HUES64 (cell line): ENCODE data around the gene RAE1.

Source experiments
- H3K27ac ChIP-seq: 2 replicates; pipeline ENCODE4 v1.7.0; 2013; ENCODE audit warnings: low read depth, low read length, inconsistent platforms
- H3K27me3 ChIP-seq: 2 replicates; pipeline ENCODE4 v1.6.1; 2013; ENCODE audit warnings: mild to moderate bottlenecking, low read length; ENCODE audit not compliant: insufficient read depth
- H3K36me3 ChIP-seq: 2 replicates; pipeline ENCODE4 v1.6.1; 2013; ENCODE audit warnings: mild to moderate bottlenecking, low read length; ENCODE audit not compliant: insufficient read depth
- H3K4me1 ChIP-seq: 2 replicates; pipeline ENCODE4 v1.6.1; 2013; ENCODE audit warnings: mild to moderate bottlenecking, low read length, moderate library complexity; ENCODE audit not compliant: insufficient read depth
- H3K4me3 ChIP-seq: 2 replicates; pipeline ENCODE4 v1.5.1; 2013; ENCODE audit warnings: mild to moderate bottlenecking, low read length, moderate library complexity
- H3K9ac ChIP-seq: 2 replicates; pipeline ENCODE4 v1.6.1; 2013; ENCODE audit warnings: mild to moderate bottlenecking, low read depth, low read length
- H3K9me3 ChIP-seq: 2 replicates; pipeline ENCODE4 v1.6.1; 2013; ENCODE audit warnings: low read depth, low read length; ENCODE audit not compliant: insufficient read depth
- WGBS: fragments of 150-250, 120-280 bp; methylation state at CpG from one replicate; pipeline ENCODE4 v1.1.7; 2013; ENCODE audit warnings: missing lambda C conversion rate; 5-methylcytosine and 5-hydroxymethylcytosine counted together

The RAE1 gene

DNA sequence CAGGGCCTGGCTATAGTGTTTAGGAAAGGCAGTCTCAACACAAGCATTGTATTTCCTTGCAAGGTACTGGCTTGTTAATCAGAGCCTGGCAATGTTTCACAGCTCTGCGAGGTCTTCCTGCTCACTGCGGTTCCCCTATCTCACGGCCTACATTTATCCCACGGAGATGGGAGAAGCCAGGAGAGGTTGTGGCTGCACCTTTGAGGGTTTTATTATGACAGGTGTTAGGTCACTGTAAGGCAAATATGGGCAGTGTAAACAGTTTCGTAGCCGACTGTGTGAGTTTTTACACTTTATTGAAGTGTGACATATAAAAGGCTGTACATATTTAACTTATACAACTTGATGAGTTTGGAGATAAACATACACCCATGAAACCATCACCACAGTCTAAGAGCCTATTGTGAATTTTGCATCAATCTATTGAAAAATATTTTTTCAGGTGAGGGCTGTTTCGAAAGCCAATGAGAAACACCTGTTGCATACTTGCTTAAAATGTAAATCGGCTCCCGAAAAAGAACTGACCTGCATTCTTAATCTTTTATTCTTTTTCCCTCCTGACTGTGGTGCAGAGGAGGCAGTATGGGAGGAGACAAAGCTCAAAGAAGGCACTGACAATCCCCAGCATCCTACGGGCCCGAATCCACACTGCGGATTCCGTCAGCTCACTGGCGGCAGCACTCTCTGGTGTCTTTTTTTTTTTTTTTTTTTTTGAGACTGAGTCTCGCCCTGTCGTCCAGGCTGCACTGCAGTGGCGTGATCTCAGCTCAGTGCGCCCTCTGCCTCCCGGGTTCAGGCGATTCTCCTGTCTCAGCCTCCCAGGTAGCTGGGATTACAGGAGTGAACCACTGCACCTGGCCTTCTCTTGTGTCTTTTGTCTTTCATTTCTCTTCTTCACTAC, 32.6 kb downstream of the RAE1 start:
- 91% methylated on average over 20 of the region's 20 CpGs for WGBS
- H3K4me1 ChIP-seq: no peaks in the 10 kb centered on the region

DNA sequence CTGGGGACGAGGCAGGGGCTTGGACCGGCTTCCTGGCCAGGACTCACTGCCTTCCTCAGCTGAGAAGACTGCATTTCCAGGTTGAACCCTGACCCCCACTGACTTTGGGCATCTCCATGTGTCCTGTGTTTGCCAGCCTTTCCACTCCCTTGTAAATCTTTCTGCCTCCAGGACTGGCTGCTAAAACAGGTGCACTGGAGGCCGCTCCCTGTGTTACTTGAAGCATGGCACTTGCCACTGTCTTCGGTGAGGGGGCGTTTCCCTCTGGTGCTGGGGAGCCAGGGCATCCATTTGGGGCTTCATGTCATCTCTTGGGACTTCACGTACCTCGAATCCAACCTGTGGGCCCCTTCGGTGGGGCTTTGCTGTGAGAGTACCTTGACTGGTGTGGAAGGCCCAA, 33.4 kb downstream of the RAE1 start:
- H3K4me3 ChIP-seq: no peak overlapping the region
- H3K36me3 ChIP-seq: peaks cover 4% of the 10 kb centered on the region; the same call in 1 of the 2 replicates
- no peaks in the 10 kb centered on the region for H3K27me3 ChIP-seq
- peaks cover under 1% of the 10 kb centered on the region; the same call in 1 of the 2 replicates for H3K4me1 ChIP-seq
- no peak overlapping the region for H3K27ac ChIP-seq
- no peak overlapping the region for H3K9ac ChIP-seq
- WGBS: 91% methylated on average over 8 of the region's 8 CpGs
- no peaks in the 10 kb centered on the region for H3K9me3 ChIP-seq

More for the DNA sequence above, 32.6 kb downstream of the RAE1 start:
- Histone ChIP-seq H3K9me3 (no peaks in the 10 kb centered on the region), H3K27me3 (no peaks in the 10 kb centered on the region), H3K9ac (no peak overlapping the region), H3K36me3 (peaks cover 11% of the 10 kb centered on the region), H3K27ac (no peak overlapping the region), H3K4me3 (no peak overlapping the region)

DNA sequence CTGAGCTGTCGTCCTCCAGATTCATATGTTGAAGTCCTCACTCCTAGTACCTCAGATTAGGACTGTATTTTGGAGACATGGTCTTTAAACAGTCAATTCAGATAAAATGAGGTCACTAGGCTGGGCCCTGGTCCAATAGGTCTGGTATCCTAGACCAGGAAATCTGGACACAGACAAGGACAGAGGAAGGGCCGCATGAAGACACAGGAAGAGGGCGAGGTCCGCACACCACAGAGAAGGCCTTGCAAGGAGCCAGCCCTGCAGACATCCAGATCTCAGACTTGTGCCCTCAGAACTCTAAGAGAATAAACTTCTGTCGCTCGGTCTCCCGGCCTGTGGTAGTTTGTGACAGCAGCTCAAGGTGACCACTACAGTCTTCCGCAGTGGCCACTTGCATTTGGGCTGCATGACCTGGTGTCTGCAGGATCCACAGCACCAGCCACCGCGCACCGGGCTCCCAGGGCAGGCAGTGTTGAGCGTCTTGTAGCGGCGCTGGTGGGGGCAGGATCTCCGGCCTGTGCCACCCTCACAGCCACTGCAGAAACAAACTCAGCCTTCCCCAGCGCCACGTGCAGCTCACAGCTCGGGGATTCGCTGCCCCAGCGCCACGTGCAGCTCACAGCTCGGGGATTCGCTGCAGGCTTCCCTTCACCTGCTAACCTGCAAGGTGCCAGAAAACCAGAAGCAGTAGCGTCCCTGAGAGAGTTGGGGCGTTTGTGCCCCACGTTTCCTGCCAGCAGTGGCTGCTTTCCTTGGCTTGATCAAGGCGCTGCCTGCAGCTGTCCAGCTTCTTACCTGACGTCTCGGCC, 34.1 kb downstream of the RAE1 start:
- Histone ChIP-seq H3K27me3 (peaks cover 7% of the 10 kb centered on the region), H3K9me3 (no peaks in the 10 kb centered on the region), H3K36me3 (no peaks in the 10 kb centered on the region), H3K4me3 (no peak overlapping the region), H3K27ac (no peak overlapping the region), H3K9ac (no peak overlapping the region), H3K4me1 (peaks cover 7% of the 10 kb centered on the region; the same call in 1 of the 2 replicates)
- 95% methylated on average over 29 of the region's 29 CpGs for WGBS

- Histone ChIP-seq H3K9me3 (no peaks in the 10 kb centered on the region), H3K9ac (no peak overlapping the region), H3K27me3 (peaks cover 12% of the 10 kb centered on the region), H3K27ac (no peak overlapping the region), H3K36me3 (no peaks in the 10 kb centered on the region), H3K4me1 (peaks cover 12% of the 10 kb centered on the region; the same call in 1 of the 2 replicates), H3K4me3 (no peak overlapping the region)
- 90% methylated on average over 6 of the region's 6 CpGs for WGBS
Observed at GRCh38 chr20:57385940-57386339, 34.9 kb downstream of the RAE1 start.

DNA sequence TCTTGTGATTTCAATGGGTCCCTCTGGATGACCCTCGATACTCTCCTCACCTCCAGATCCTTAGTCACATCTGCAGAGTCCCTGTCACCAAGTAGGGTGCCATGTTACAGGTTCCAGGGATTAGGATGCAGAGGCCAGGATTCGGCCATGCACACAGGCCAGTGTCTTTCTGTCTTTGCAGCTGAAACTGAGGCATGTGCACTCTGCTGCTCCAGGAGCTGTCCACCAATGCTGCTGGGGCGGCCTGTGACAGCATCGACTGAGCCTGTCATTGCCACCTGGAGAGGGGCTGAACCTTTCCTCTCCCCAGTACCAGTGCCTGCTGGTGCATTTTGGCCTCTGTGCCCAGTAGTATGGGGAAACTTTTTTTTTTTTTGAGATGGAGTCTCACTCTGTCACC, 35.7 kb downstream of the RAE1 start:
- Histone ChIP-seq H3K27ac (no peak overlapping the region), H3K4me3 (no peak overlapping the region)
- 95% methylated on average over 4 of the region's 4 CpGs for WGBS

GRCh38 chr20:57387463-57387862, 36.4 kb downstream of the RAE1 start:
- WGBS: 94% methylated on average over 8 of the region's 8 CpGs
- no peaks in the 10 kb centered on the region for H3K36me3 ChIP-seq
- no peak overlapping the region for H3K9ac ChIP-seq
- H3K4me3 ChIP-seq: no peak overlapping the region
- H3K27me3 ChIP-seq: peaks cover 12% of the 10 kb centered on the region
- peaks cover 17% of the 10 kb centered on the region; the same call in 1 of the 2 replicates for H3K4me1 ChIP-seq
- H3K9me3 ChIP-seq: no peaks in the 10 kb centered on the region
- H3K27ac ChIP-seq: no peak overlapping the region

More for the DNA sequence above, 35.7 kb downstream of the RAE1 start:
- H3K9me3 ChIP-seq: no peaks in the 10 kb centered on the region
- H3K36me3 ChIP-seq: no peaks in the 10 kb centered on the region
- peaks cover 12% of the 10 kb centered on the region; the same call in 1 of the 2 replicates for H3K4me1 ChIP-seq
- H3K9ac ChIP-seq: no peak overlapping the region
- H3K27me3 ChIP-seq: peaks cover 12% of the 10 kb centered on the region

- Histone ChIP-seq H3K4me3 (no peak overlapping the region), H3K9ac (no peak overlapping the region), H3K36me3 (peaks cover under 1% of the 10 kb centered on the region), H3K27me3 (peaks cover 12% of the 10 kb centered on the region), H3K27ac (no peak overlapping the region), H3K4me1 (peaks cover 20% of the 10 kb centered on the region; the same call in 1 of the 2 replicates), H3K9me3 (no peaks in the 10 kb centered on the region)
- 91% methylated on average over 7 of the region's 7 CpGs for WGBS
Observed at GRCh38 chr20:57387945-57388371, 36.9 kb downstream of the RAE1 start.

DNA sequence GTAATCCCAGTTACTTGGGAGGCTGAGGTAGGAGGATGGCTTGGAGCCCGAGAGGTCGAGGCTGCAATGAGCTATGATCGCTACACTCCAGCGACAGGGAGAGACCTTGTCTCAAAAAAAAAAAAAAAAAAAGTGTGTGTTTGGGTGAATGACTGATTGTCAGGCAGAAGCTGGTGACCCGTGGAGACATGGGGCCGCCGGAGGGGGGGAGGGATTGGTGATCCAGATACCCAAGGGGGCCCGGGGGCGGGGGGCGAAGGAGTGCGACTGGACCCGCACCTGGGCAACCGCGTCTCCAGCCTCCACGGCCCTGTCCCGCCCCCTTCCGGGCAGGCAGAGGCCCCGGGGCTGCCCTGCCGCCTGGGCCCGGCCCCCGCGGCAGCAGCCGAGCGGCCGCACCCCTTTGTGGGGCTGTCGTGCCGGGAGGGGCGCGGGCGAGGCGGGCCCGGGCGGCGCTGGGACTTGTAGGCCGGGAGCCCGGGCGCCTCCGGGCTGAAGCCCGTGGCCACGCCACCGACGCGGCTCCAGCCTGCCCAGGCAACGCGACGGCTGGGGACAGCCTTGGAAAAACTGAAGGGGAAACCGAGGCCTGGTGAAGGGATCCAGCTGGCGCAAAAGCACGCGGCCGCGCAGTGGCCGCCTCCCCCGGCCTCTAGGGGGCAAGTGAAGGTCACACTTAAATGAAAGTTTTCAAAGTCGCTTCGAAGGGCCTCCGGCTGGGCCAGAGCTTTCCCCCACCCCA, 38.1 kb downstream of the RAE1 start:
- peak overlapping the region; percentile 43 for H3K4me3 ChIP-seq
- peaks cover 12% of the 10 kb centered on the region for H3K27me3 ChIP-seq
- H3K36me3 ChIP-seq: peaks cover 12% of the 10 kb centered on the region
- 6% methylated on average over 57 of the region's 57 CpGs for WGBS
- peak overlapping the region; percentile 39 for H3K9ac ChIP-seq
- H3K9me3 ChIP-seq: no peaks in the 10 kb centered on the region
- no peak overlapping the region; the same call in 1 of the 2 replicates for H3K27ac ChIP-seq
- peaks cover 23% of the 10 kb centered on the region; the same call in 1 of the 2 replicates for H3K4me1 ChIP-seq

- no peak overlapping the region; the same call in 1 of the 2 replicates for H3K27ac ChIP-seq
- WGBS: 13% methylated on average over 52 of the region's 52 CpGs
- H3K9ac ChIP-seq: peak overlapping the region; percentile 39
- H3K36me3 ChIP-seq: peaks cover 20% of the 10 kb centered on the region
- peaks cover 12% of the 10 kb centered on the region for H3K27me3 ChIP-seq
- H3K4me3 ChIP-seq: peak overlapping the region; percentile 43
- no peaks in the 10 kb centered on the region for H3K9me3 ChIP-seq
- H3K4me1 ChIP-seq: peaks cover 27% of the 10 kb centered on the region
Observed at GRCh38 chr20:57389695-57390603, 38.9 kb downstream of the RAE1 start.
